ENCODE measurements around the gene YDJC. TPM values are rescaled to one million over a fixed set of nuclear protein-coding genes. Genes with fewer than 3 reads are reported as not detected.
"Not testable (repeated sequence)": the region's sequence is repeated elsewhere in the genome, so short reads cannot be mapped to it uniquely, and the experiment has no call there.

YDJC gene
- total and polyA plus RNA-seq, 2 of the 8 experiments (the other 6 are each of a cell fraction or from before 2014, with no cell fraction given) = 36.7 to 45.2 TPM

DNA sequence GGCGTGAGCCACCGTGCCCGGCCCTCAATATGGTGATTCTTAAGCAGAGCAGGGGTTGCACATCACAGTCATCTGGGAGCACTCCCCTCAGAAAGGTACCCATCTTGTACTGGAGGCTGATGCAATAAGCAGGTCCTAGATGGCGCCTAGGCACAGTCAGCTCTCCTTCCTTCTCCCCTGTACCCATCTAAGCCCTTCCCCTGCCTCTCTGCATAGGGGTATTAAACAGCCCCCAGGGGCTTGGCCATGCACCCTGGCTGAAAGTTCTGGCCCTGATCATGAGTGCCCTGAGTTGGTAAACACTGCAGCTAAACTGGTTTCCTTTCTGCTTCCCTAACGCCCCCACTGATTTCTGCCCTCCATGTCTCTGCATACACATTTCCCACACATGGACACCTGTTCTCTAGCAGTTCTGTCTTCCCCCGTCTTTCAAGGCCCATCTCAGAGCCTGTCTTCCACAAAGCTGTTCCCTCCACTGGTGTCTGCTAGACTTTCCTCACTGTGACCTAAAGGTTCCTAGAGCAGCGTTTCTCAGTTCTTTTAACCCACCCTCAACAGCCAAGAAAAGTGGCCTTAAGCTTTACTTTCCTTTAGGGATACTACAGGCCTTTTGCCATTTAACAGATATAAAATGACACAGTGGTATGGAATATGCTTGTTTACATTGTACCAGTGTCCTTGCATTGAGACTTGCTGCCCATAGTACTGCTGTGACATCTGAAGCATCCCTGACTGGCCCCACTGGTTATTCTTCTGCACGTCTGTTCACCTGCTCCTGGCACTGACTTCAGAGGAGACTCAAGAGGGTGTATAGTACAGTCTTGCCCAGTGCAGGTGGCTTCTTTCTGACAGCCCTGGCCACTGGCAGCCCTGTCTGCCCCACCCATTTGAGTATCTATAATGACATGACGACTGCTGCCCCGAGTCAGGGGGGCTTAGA is 46.8 kb downstream of the YDJC start (continued):
- TF ChIP-seq SIN3A (conservative IDR thresholded peaks at IDR 0.05 in 1 of 2, IDR thresholded peaks at IDR 0.05 in 1 of 2; ENCODE audit: low read depth in 1 of 2, low read length in 2 of 2) (no peak), EZH2 (IDR thresholded peaks at IDR 0.05; ENCODE audit: low read depth, low read length, severe bottlenecking) (no peak)

DNA sequence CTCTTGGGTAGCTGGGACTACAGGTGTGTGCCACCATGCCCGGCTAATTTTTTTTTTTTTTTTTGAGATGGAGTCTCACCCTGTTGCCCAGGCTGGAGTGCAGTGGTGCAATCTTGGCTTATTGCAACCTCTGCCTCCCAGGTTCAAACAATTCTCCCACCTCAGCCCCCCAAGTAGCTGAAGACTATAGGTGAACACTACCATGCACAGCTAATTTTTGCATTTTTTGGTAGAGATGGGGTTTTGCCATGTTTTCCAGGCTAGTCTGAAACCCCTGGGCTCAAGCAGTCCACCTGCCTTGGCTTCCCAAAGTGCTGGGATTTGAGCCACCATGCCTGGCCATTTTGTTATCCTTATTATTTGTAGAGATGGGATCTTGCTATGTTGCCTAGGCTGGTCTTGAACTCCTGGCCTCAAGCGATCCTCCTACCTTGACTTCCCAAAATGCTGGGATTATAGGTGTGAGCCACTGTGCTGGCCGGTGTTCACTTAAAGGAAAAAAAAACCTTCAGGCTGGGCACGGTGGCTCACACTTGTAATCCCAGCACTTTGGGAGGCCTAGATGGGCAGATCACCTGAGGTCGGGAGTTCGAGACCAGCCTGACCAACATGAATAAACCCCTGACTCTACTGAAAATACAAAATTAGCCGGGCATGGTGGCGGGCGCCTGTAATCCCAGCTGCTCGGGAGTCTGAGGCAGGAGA is 48.7 kb downstream of the YDJC start:
- H3K4me1 ChIP-seq (replicated peaks in 1 of 4; ENCODE audit: control insufficient read depth in 3 of 4, insufficient read depth in 4 of 4, low read length in 3 of 4); H3K18ac ChIP-seq (ENCODE audit: extremely low read depth, low read length); H2BK20ac ChIP-seq (ENCODE audit: low read length); H3K4me2 ChIP-seq (ENCODE audit: insufficient read depth in 1 of 2, low read depth in 2 of 2, low read length in 2 of 2); H3K56ac ChIP-seq (replicated peaks; ENCODE audit: insufficient read length, low read depth, low read length); H3K4me3 ChIP-seq (ENCODE audit: extremely low read depth in 1 of 4, insufficient read depth in 2 of 4, low read depth in 3 of 4, low read length in 4 of 4); H3K9me3 ChIP-seq (ENCODE audit: insufficient read depth in 2 of 2, low read depth in 1 of 2, low read length in 1 of 2); H3K23me2 ChIP-seq (ENCODE audit: low read depth, low read length); H3K23ac ChIP-seq (ENCODE audit: insufficient read length); H3K36me3 ChIP-seq (ENCODE audit: control insufficient read depth in 2 of 4, insufficient read depth in 4 of 4, low read length in 3 of 4); H3K4ac ChIP-seq (replicated peaks; ENCODE audit: insufficient read length, low read depth, low read length); H2BK5ac ChIP-seq (ENCODE audit: low read depth, low read length); H2AK5ac ChIP-seq (ENCODE audit: low read depth, low read length); H3K27me3 ChIP-seq (replicated peaks in 1 of 4; ENCODE audit: control insufficient read depth in 3 of 4, extremely low read depth in 1 of 4, insufficient read depth in 3 of 4, low read length in 3 of 4); H3K79me1 ChIP-seq (ENCODE audit: low read depth, low read length); FAIRE-seq; H4K91ac ChIP-seq (replicated peaks; ENCODE audit: insufficient read length, low read length); H4K5ac ChIP-seq (ENCODE audit: insufficient read length, low read depth, low read length); H4K8ac ChIP-seq (ENCODE audit: extremely low read depth, insufficient read depth, low read length); H3K27ac ChIP-seq (ENCODE audit: low read depth, low read length); H2BK12ac ChIP-seq (ENCODE audit: low read depth, low read length); H2BK120ac ChIP-seq (replicated peaks; ENCODE audit: low read depth, low read length); H2AFZ ChIP-seq (ENCODE audit: low read length); H3K14ac ChIP-seq (ENCODE audit: insufficient read length); DNase-seq (ENCODE audit: low read depth in 1 of 2, low spot score in 2 of 2); H3K9ac ChIP-seq (replicated peaks in 1 of 4; ENCODE audit: extremely low read depth in 1 of 4, low read depth in 3 of 4, low read length in 3 of 4); H2BK15ac ChIP-seq (ENCODE audit: low read length): not testable (repeated sequence)
- CTCF ChIA-PET (ENCODE audit: partially characterized antibody) = interaction anchor here (1.3 kb wide), 1 partner anchor 12 kb away, joined by 5 read pairs; no protein-coding TSS in a partner anchor
- 98% methylated on average over 9 of the region's 10 CpGs; no CpG with 5 or more reads in 1 of the 2 experiments for WGBS, 2 experiments (ENCODE audit: extremely low coverage in 1 of 2, insufficient coverage in 1 of 2, insufficient read length in 1 of 2, insufficient replicate concordance in 2 of 2, low coverage in 1 of 2, low lambda C conversion rate in 2 of 2, missing lambda C conversion rate in 1 of 2)
- Histone ChIP-seq H3K79me2 (ENCODE audit: control insufficient read depth in 1 of 2, insufficient read depth in 2 of 2, low read length in 2 of 2) (peaks cover 52 to 96% of the 10 kb centered on the region in 2 experiments), H4K20me1 (replicated peaks in 1 of 2; ENCODE audit: control insufficient read depth in 1 of 2, insufficient read depth in 2 of 2, low read length in 2 of 2) (peaks cover 36% of the 10 kb centered on the region in 2 experiments)
- POLR2A ChIA-PET (ENCODE audit: partially characterized antibody) = interaction anchor here (0.7 to 1.0 kb wide), 3 partner anchors 25 to 1704 kb away, joined by 3 read pairs; no protein-coding TSS in a partner anchor

Measured in H1 (cell line).